Coronary artery (tissue), 2 donors: ENCODE data around the gene NDUFS6.
A peak's percentile ranks its signal among the peaks of the same experiment; 100 is the strongest.

Source experiments
- DNase-seq: peaks from one replicate; pipeline ENCODE4 v3.0.0-alpha.2; 2017; ENCODE audit warnings: low spot score
- H3K27ac ChIP-seq, 2 donors: fragments of 200-600 bp; sonication (generic); one replicate each; pipeline ENCODE4 v1.5.1; 2016 to 2019
- H3K4me3 ChIP-seq: fragments of 200-600 bp; sonication (generic); 2 replicates; pipeline ENCODE4 v1.5.1; 2016; ENCODE audit warnings: mild to moderate bottlenecking, moderate library complexity
- CTCF ChIP-seq: fragments of 200-600 bp; sonication (generic); IDR thresholded peaks from one replicate; pipeline ENCODE4 v1.5.1; 2019; ENCODE audit warnings: antibody characterized with exemption

Gene NDUFS6

GRCh38 chr5:1824903-1825841 is 24.0 kb downstream of the NDUFS6 start:
- no peak for TF ChIP-seq CTCF
- Histone ChIP-seq H3K27ac (no peak overlapping the region), H3K4me3 (no peak overlapping the region)
- peak; percentile 64 for DNase-seq

- Histone ChIP-seq H3K27ac (no peak overlapping the region), H3K4me3 (no peak overlapping the region)
- DNase-seq: peak; percentile 59
- no peak for TF ChIP-seq CTCF
Measured at GRCh38 chr5:1826235-1826980, 25.2 kb downstream of the NDUFS6 start.

- no peak overlapping the region for H3K4me3 ChIP-seq
- no peak overlapping the region for H3K27ac ChIP-seq
- peak; percentile 52 for DNase-seq
- TF ChIP-seq CTCF: no peak
Measured at GRCh38 chr5:1827025-1827885, 26.0 kb downstream of the NDUFS6 start.

- DNase-seq: peak; percentile 66
- no peak overlapping the region for H3K4me3 ChIP-seq
- H3K27ac ChIP-seq: no peak overlapping the region
- no peak for TF ChIP-seq CTCF
Measured at GRCh38 chr5:1827886-1828397, 26.7 kb downstream of the NDUFS6 start.

- no peak for TF ChIP-seq CTCF
Measured at GRCh38 chr5:1830571-1831228, 29.5 kb downstream of the NDUFS6 start.

GRCh38 chr5:1831257-1831656 is 30.1 kb downstream of the NDUFS6 start:
- TF ChIP-seq CTCF: no peak
- Histone ChIP-seq H3K27ac (no peak overlapping the region), H3K4me3 (no peak overlapping the region)
- DNase-seq: peak; percentile 35

More at GRCh38 chr5:1830571-1831228, 29.5 kb downstream of the NDUFS6 start:
- H3K27ac ChIP-seq: no peak overlapping the region
- DNase-seq: peak; percentile 55
- H3K4me3 ChIP-seq: no peak overlapping the region
